PC-9 (cell line): Measurements from ENCODE around the gene RAD51AP1.

Source experiments
- EZH2 ChIP-seq: fragments of 200-600 bp; sonication (generic); IDR thresholded peaks from 2 replicates; pipeline ENCODE4 v1.8.0; 2017; ENCODE audit warnings: antibody characterized with exemption, low read depth
- TF ChIP-seq, protein P1 (sequence below): fragments of 200-600 bp; sonication (generic); conservative IDR thresholded peaks from 2 replicates; pipeline ENCODE4 v1.6.1; 2017; ENCODE audit warnings: mixed run types, antibody characterized with exemption, mild to moderate bottlenecking, moderate library complexity

DNA sequence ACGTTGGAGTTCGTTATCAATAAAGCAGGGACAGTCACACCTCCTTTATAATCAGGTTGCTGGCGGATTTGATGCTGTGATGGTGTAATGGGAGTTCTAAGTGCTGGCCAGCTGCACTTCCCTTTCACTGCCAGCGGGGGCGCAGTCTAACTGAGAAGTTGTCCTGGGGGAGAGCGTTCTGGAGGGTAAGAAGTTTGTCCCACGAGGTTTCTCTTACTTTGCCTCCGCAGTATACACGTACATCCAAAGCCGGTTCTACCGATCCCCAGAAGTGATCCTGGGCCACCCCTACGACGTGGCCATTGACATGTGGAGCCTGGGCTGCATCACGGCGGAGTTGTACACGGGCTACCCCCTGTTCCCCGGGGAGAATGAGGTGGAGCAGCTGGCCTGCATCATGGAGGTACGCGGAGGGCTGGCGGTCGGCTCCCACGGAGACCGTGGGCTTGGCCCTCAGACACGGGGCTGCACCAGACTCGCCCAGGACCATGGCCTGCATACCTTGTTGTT, 66.0 kb downstream of the RAD51AP1 start:
- TF ChIP-seq, protein P1, sequence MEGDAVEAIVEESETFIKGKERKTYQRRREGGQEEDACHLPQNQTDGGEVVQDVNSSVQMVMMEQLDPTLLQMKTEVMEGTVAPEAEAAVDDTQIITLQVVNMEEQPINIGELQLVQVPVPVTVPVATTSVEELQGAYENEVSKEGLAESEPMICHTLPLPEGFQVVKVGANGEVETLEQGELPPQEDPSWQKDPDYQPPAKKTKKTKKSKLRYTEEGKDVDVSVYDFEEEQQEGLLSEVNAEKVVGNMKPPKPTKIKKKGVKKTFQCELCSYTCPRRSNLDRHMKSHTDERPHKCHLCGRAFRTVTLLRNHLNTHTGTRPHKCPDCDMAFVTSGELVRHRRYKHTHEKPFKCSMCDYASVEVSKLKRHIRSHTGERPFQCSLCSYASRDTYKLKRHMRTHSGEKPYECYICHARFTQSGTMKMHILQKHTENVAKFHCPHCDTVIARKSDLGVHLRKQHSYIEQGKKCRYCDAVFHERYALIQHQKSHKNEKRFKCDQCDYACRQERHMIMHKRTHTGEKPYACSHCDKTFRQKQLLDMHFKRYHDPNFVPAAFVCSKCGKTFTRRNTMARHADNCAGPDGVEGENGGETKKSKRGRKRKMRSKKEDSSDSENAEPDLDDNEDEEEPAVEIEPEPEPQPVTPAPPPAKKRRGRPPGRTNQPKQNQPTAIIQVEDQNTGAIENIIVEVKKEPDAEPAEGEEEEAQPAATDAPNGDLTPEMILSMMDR = peak; percentile 100
- no peak for TF ChIP-seq EZH2
